HG03064 (cell line): Measurements from ENCODE around the gene DUSP16.
"Not testable (repeated sequence)": the region's sequence is repeated elsewhere in the genome, so short reads cannot be mapped to it uniquely, and the experiment has no call there.

Experiments used
- ATAC-seq: cut with Tn5 transposase; IDR thresholded peaks from one replicate; pipeline ENCODE4 v1.9.1; 2021; ENCODE audit warnings: low read depth; ENCODE audit not compliant: unreplicated experiment

The DUSP16 gene

GRCh38 chr12:12502130-12502814 lies 60.4 kb downstream of the DUSP16 start:
- ATAC-seq: not testable (repeated sequence)

- ATAC-seq: no peak
These were observed 61.5 kb downstream of the DUSP16 start for GRCh38 chr12:12501121-12501520.

GRCh38 chr12:12499909-12500604 lies 62.6 kb downstream of the DUSP16 start:
- no peak for ATAC-seq

- ATAC-seq: no peak
These were observed 64.5 kb downstream of the DUSP16 start for GRCh38 chr12:12498210-12498609.

GRCh38 chr12:12495536-12495935 lies 67.1 kb downstream of the DUSP16 start:
- no peak for ATAC-seq

DNA sequence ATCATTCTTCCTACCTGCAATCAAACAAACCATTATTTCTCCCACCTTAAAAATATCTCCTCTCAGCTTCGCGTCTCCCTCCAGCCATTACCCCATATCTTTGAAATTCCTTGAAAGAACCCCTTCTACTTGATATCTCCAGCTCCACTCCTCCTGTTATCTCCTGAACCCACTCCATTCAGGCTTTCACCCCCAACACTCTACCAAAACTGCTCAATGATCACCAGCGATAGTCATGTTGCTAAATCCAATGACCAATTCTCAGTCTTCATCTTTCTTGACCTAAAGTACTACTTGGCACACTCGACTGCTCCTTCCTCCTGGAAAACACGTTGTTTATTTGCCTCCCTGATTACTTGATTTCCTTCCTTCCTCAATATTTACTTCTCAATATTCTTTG lies 70.1 kb downstream of the DUSP16 start:
- ATAC-seq: no peak

GRCh38 chr12:12491606-12492005 lies 71.1 kb downstream of the DUSP16 start:
- no peak for ATAC-seq

- no peak for ATAC-seq
These were observed 73.7 kb downstream of the DUSP16 start for GRCh38 chr12:12488823-12489550.

DNA sequence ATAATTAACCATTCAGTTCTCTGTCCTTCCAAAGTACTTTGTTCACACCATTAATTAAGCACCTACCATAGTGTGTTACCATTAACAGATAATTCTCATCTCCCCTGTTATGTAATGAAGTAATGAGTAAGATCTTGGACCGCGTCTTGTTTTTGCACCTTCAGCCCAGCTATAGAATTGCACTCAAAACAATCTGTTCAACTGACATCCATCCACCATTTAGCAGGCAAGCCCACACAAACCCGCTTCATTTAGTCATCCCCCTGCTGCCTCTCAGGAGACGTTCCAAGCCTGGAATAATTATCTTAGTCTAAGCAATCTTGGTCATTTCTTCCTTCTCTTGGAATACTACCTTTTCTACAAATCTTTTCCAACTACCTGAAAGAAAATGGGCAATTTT lies 74.4 kb downstream of the DUSP16 start:
- ATAC-seq: no peak

DNA sequence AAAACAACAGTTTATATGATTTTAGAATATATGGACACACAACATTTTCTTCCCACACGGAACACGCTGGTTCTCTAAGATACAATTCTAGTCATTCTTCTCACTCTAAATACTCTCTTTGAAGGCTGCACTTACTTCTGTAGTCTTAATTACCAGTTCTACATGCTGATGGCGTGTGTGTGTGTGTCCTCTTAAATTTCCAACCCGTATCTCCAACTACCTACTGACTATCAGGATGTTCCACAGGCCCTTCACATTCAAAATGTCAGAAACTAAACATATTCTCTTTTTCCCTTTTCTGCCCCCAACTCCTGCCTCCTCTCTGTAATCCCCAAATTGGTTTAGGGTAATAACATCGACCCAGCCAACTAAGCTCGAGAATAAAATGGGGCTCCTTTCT lies 75.2 kb downstream of the DUSP16 start:
- ATAC-seq: no peak

DNA sequence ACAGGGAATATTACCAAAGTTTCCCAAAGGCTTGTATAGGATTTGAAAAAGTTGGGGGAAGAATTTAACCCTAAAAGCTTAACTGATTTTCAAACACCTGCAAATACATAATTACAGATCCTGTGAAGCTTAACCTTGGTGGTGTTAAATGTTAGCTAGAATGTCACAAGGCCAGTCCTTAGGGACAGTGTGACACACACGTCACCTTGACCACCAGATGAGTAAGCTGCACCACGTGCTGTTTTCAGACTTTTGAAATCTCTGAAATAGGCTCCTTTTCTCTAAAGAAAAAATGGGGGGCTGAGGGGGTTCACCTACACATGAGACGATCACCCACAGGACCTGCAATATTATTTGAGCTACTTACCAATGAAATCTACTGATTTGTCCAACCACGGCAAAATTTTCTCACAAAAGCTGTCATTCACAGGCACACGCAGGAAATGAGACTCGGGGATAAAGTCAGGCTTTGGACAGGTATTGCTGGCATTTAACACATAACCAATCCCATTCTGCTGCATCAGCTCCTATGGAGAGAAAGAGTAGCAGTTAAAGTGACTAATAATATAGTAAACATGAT lies 75.9 kb downstream of the DUSP16 start:
- ATAC-seq: peak; percentile 77

DNA sequence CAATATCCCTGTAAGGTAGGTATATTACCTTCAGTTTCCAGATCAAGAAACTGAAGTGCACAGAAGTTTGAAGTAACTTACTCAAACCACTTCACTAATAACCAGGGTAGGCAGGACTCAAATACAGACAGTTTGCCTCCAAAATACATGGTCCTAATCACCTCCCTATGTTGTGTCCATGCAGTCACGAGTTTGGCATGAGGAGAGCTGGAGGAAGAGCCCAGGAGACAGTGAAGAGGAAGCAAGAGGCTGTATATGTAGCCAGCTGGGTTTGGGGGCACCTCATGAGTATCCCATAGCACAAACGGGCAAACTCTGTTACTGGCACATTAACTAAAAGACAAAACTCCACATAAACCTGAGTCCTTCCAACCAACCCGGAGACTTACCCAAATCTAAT lies 79.2 kb downstream of the DUSP16 start:
- no peak for ATAC-seq

DNA sequence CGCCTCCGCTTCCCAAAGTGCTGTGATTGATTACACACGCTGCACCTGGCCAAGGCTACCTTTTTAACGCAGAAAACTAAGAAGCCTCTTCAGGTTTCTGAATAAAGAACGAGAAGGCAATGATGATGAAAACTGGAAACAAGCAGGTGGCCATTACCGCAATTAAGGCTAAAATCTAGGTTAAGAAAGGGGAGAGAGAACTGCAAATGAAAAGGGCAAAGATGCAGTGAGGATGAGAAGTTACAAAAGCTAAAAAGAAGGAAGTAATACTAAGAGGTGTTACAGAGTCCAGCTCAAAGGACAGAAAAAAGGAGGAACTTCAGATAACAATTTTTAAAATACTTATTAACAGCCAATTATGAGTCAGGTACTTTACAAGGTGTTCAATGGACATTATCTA lies 79.7 kb downstream of the DUSP16 start:
- ATAC-seq: peak; percentile 49

DNA sequence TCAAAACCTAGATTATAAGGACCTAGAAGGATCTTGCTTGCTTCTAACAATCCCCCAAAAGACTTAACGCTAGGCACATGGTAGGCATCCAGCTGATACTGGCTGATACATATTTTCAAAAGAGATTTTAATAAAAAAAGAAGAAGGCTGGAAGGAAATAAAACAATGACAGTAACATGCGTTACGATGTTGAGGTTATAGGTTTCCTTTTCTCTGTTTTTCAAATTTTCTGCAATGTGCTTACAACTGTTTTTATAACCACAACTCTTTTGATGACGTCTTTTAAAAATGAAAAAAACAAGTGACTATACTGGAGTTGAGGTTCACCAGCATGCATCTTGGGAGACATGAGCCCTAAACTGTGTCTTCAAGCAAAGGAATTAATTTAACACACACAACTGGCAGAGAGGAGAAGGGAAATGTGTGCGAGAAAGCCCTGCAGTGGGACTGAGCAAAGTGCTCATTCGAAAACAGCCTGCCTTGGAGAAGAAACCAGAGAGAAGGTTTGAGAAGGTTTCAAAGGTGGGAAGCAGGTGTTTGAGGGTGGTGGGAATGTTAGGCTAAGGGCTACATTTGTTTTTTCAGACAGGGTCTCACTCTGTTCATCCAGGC lies 80.4 kb downstream of the DUSP16 start:
- no peak for ATAC-seq

DNA sequence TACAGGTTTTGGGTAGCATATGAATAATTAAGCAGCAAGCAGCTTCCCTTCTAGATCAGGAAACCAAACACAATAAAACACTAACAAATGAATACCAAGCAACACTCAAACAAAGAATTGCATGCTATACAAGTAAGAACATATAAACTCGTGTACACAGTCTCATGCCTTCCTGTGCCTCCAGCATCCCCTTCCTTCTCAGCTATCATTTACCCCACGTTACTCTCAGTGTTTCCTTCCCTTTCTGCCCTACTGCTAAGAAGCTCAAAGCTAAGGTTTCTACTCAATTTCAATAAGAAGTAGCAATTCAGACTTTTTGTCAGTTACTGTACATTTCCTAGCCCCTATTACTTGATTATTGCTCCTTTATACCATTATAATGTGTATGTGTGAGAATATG lies 81.0 kb downstream of the DUSP16 start:
- no peak for ATAC-seq

DNA sequence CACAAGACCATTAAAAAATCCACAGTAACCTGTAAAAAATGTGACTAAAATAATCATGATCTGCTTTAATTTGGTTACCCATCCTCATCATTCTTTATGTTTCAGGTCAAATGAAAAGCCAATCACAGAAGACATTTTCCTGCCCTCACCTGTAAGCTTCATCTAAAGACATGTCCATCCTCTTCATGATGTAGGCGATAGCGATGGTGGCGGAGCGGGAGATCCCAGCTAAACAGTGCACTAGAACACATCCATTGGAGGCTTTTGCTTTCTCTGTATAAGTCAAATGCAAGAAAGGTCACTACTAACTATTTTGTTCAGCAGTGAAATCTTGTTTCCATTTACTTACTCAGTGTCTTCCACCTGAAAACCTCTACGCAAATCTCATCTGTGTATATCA lies 82.6 kb downstream of the DUSP16 start:
- ATAC-seq: no peak

- ATAC-seq: no peak
These were observed 85.2 kb downstream of the DUSP16 start for GRCh38 chr12:12477532-12477890.

GRCh38 chr12:12476857-12477531 lies 85.7 kb downstream of the DUSP16 start:
- no peak for ATAC-seq

DNA sequence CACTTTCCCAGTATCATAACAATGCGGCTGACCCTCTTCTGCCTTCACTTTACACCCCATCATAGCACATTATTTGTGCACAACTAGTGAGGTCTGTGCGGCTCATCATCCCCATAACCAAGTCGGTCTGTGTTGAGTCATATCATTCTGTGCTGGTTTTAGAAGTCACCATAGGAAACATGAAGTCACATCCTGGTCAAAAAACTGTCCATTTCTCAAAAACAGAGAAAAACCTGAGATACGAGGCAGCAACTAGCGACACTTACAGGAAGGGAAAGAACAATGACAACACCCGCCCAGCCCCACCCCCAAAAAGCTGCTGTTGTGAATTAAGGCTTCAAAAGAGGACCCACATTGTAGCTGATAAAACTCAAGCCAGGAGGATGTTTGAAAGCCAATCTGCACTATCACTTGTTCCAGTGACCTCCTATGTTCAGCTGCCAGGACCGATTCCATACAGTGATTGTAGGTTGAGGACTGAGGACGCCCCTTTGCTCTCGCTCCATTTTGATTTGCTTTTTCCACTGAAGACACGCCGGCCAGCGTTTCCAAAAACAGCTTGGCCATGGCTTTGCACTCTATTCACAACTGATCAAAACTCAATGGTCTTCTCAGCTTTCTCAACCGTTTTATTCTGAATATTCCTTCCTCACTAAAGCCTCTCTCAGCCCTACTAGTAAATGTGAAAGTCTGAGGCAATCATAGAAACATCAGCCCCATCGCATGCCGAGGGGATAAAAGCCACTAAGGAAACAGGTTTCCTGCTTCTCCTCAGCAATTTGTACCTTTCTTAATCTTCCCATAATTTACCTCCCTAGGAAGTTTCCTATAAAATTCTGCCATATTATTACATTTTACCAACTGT lies 87.5 kb downstream of the DUSP16 start:
- peak; percentile 88 for ATAC-seq
